Loucy (cell line): Measurements from ENCODE around the gene MARK3.

ENCODE experiments used
- H2AFZ ChIP-seq: fragments of 200-600 bp; sonication (generic); 2 replicates; pipeline ENCODE4 v1.6.0; 2016; ENCODE audit warnings: antibody characterized with exemption, mild to moderate bottlenecking, low read length, moderate library complexity
- H3F3A ChIP-seq: fragments of 200-600 bp; 2 replicates; pipeline ENCODE4 v1.6.0; 2016; ENCODE audit warnings: antibody characterized with exemption, low read depth, mild to moderate bottlenecking
- H3K27me3 ChIP-seq: fragments of 200-600 bp; sonication (generic); 2 replicates; pipeline ENCODE4 v1.6.1; 2014; ENCODE audit warnings: low read length, mild to moderate bottlenecking; ENCODE audit not compliant: insufficient read depth, poor library complexity, severe bottlenecking
- H3K36me3 ChIP-seq: fragments of 200-600 bp; sonication (generic); 2 replicates; pipeline ENCODE4 v1.6.1; 2016; ENCODE audit warnings: low read length; ENCODE audit not compliant: insufficient read depth
- H3K4me1 ChIP-seq: fragments of 200-600 bp; sonication (generic); 2 replicates; pipeline ENCODE4 v1.5.1; 2014; ENCODE audit warnings: low read length, mild to moderate bottlenecking; ENCODE audit not compliant: insufficient read depth, poor library complexity, severe bottlenecking
- H3K4me2 ChIP-seq: fragments of 200-600 bp; sonication (generic); 2 replicates; pipeline ENCODE4 v1.6.0; 2014; ENCODE audit warnings: antibody characterized with exemption, low read length, low read depth, mild to moderate bottlenecking; ENCODE audit not compliant: poor library complexity, severe bottlenecking
- H3K4me3 ChIP-seq: fragments of 200-600 bp; sonication (generic); 2 replicates; pipeline ENCODE4 v1.5.1; 2014; ENCODE audit warnings: low read length, mild to moderate bottlenecking, mixed read lengths; ENCODE audit not compliant: poor library complexity, severe bottlenecking
- H3K79me2 ChIP-seq: fragments of 200-600 bp; sonication (generic); 2 replicates; pipeline ENCODE4 v1.6.1; 2014; ENCODE audit warnings: low read length; ENCODE audit not compliant: insufficient read depth
- H3K9ac ChIP-seq: fragments of 200-600 bp; sonication (generic); 2 replicates; pipeline ENCODE4 v1.6.0; 2014; ENCODE audit warnings: mild to moderate bottlenecking, low read depth, low read length, moderate library complexity; ENCODE audit not compliant: poor library complexity, severe bottlenecking
- H3K9me2 ChIP-seq: fragments of 200-600 bp; sonication (generic); replicated peaks from 2 replicates; pipeline ENCODE4 v1.6.1; 2016; ENCODE audit warnings: low read depth, low read length, mixed read lengths
- H3K9me3 ChIP-seq: fragments of 200-600 bp; sonication (generic); 2 replicates; pipeline ENCODE4 v1.6.1; 2014; ENCODE audit warnings: mild to moderate bottlenecking, antibody characterized with exemption, low read length, low read depth; ENCODE audit not compliant: insufficient read depth
- H4K20me1 ChIP-seq: fragments of 200-600 bp; sonication (generic); 2 replicates; pipeline ENCODE4 v1.6.0; 2014; ENCODE audit warnings: antibody characterized with exemption, low read length, mild to moderate bottlenecking; ENCODE audit not compliant: insufficient read depth, poor library complexity, severe bottlenecking
- CTCF ChIP-seq: fragments of 200-600 bp; sonication (generic); conservative IDR thresholded peaks from 2 replicates; pipeline ENCODE4 v1.5.1; 2014; ENCODE audit warnings: mild to moderate bottlenecking, antibody characterized with exemption, low read length
- EZH2phosphoT487 ChIP-seq: fragments of 200-600 bp; IDR thresholded peaks from 2 replicates; pipeline ENCODE4 v1.6.1; 2018; ENCODE audit warnings: antibody characterized with exemption, mild to moderate bottlenecking, moderate library complexity, borderline replicate concordance

MARK3 gene

DNA sequence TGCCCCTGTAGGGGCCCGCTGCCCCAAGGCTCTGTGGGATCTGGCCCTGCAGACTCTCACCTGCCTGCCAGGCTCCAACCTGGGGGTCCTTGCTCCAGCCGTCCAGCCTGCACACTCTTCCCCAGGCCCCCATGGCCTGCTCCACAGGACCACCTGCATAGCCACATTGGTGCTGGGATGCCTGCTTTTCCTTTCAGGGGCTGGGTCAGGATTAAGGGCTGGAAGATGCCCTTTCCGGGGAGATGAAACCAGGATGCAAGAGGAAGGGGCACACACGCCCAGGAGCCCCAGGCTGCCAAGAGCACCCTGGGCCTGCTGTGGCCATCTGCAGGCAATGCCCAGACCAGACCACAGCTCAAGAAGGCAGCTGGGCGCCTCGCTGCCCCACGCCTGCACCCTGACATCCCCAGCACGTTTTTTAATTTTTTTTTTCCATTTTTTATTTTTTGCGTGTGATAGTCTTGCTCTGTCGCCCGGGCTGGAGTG, 162.3 kb downstream of the MARK3 start:
- no peaks in the 10 kb centered on the region for H3K79me2 ChIP-seq
- H3K36me3 ChIP-seq: no peaks in the 10 kb centered on the region
- H3F3A ChIP-seq: no peaks in the 10 kb centered on the region
- H3K4me3 ChIP-seq: no peak overlapping the region
- no peak overlapping the region for H3K9ac ChIP-seq
- no peaks in the 10 kb centered on the region for H3K27me3 ChIP-seq
- H3K9me3 ChIP-seq: no peaks in the 10 kb centered on the region
- no peaks in the 10 kb centered on the region for H4K20me1 ChIP-seq
- H3K4me2 ChIP-seq: no peak overlapping the region
- no peak overlapping the region for H2AFZ ChIP-seq
- no peak for TF ChIP-seq EZH2phosphoT487
- TF ChIP-seq CTCF: no peak
- no peaks in the 10 kb centered on the region for H3K4me1 ChIP-seq
- no peaks in the 10 kb centered on the region for H3K9me2 ChIP-seq

DNA sequence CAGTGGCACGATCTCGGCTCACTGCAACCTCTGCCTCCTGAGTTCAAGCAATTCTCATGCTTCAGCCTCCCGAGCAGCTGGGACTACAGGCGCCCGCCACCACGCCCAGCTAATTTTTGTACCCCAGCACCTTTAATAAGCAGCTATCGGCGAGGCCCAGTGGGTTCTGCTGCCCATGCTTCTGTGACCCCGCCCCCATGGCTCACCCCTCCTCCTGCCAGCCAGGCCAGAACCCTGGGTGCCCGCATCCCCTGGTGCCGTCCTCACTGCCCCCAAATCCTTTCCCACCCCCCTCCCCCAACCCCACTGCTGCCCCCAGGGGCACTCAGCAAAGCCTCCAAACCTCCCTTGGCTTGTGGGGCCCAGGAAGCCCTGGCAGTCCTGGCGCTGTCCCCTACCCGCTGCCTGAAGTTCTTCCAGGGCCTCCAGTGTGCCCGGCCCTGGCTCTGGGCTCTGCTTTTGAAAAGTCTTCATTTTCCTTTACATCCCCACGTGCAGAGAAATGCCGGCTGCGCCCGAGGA, 162.8 kb downstream of the MARK3 start:
- TF ChIP-seq EZH2phosphoT487 (no peak), CTCF (no peak)
- no peaks in the 10 kb centered on the region for H3K9me2 ChIP-seq
- H3K27me3 ChIP-seq: no peaks in the 10 kb centered on the region
- no peaks in the 10 kb centered on the region for H4K20me1 ChIP-seq
- H3F3A ChIP-seq: no peaks in the 10 kb centered on the region
- H2AFZ ChIP-seq: no peak overlapping the region
- H3K79me2 ChIP-seq: no peaks in the 10 kb centered on the region
- no peak overlapping the region for H3K4me3 ChIP-seq
- H3K4me1 ChIP-seq: no peaks in the 10 kb centered on the region
- H3K4me2 ChIP-seq: no peak overlapping the region
- H3K9me3 ChIP-seq: no peaks in the 10 kb centered on the region
- H3K36me3 ChIP-seq: no peaks in the 10 kb centered on the region
- no peak overlapping the region for H3K9ac ChIP-seq

- H3K4me2 ChIP-seq: no peak overlapping the region
- H3K9me2 ChIP-seq: no peaks in the 10 kb centered on the region
- no peaks in the 10 kb centered on the region for H3K79me2 ChIP-seq
- no peaks in the 10 kb centered on the region for H3K9me3 ChIP-seq
- no peaks in the 10 kb centered on the region for H3F3A ChIP-seq
- TF ChIP-seq EZH2phosphoT487 (no peak), CTCF (no peak)
- H3K9ac ChIP-seq: no peak overlapping the region
- no peak overlapping the region for H3K4me3 ChIP-seq
- H4K20me1 ChIP-seq: no peaks in the 10 kb centered on the region
- H3K36me3 ChIP-seq: no peaks in the 10 kb centered on the region
- no peaks in the 10 kb centered on the region for H3K4me1 ChIP-seq
- no peaks in the 10 kb centered on the region for H3K27me3 ChIP-seq
- no peak overlapping the region for H2AFZ ChIP-seq
Measured at GRCh38 chr14:103548463-103549351, 163.5 kb downstream of the MARK3 start.
